IMR-90 (cell line): ENCODE results near the gene BFSP1. TPM values are rescaled to one million over a fixed set of nuclear protein-coding genes. Genes with fewer than 3 reads are reported as not detected.

Experiments used
- ATAC-seq: fragments of 200-7000 bp; cut with Tn5 transposase; 2 replicates; pipeline ENCODE4 v1.9.1; 2020; ENCODE audit warnings: low read depth, mild to moderate bottlenecking, moderate library complexity
- BruUV-seq: library from RNA; stranded (reverse); fragments of 400-500 nt; replicated peaks from 2 replicates; lab custom pipeline; 2021; lab: Mats Ljungman, UMichigan
- CTCF ChIA-PET: fragments of 300-600 bp; formaldehyde crosslinking; extraction: SDS; loops from one replicate; lab custom pipeline; 2021; ENCODE audit warnings: antibody characterized with exemption; lab: Yijun Ruan, JAX
- POLR2A ChIA-PET: fragments of 300-600 bp; sonication (Branson Sonifier 250); formaldehyde crosslinking; loops from one replicate; lab custom pipeline; 2022; ENCODE audit warnings: antibody characterized with exemption; ENCODE audit not compliant: unreplicated experiment; lab: Charles Lee
- DNase-seq: peaks from one replicate; pipeline ENCODE4 v3.0.0; 2013
- H2AFZ ChIP-seq: replicated peaks from 2 replicates; pipeline ENCODE3; 2013; ENCODE audit warnings: low read length, mild to moderate bottlenecking; ENCODE audit not compliant: poor library complexity
- H2AK5ac ChIP-seq: 2 replicates; pipeline ENCODE4 v1.6.1; 2013; ENCODE audit warnings: low read depth, low read length, inconsistent platforms
- H2AK9ac ChIP-seq: replicated peaks from 2 replicates; pipeline ENCODE3; 2013; ENCODE audit warnings: mild to moderate bottlenecking, low read depth, low read length, moderate library complexity; ENCODE audit not compliant: poor library complexity
- H2BK120ac ChIP-seq: 2 replicates; pipeline ENCODE4 v1.6.1; 2013; ENCODE audit warnings: low read depth, low read length, inconsistent platforms
- H2BK15ac ChIP-seq: 3 replicates; pipeline ENCODE4 v1.6.1; 2013; ENCODE audit warnings: low read depth, low read length, inconsistent platforms
- H2BK20ac ChIP-seq: 2 replicates; pipeline ENCODE4 v1.6.1; 2013; ENCODE audit warnings: low read depth, mild to moderate bottlenecking, inconsistent platforms, low read length, moderate library complexity
- H2BK5ac ChIP-seq: 2 replicates; pipeline ENCODE4 v1.6.1; 2013; ENCODE audit warnings: mild to moderate bottlenecking, low read depth, low read length, inconsistent platforms; ENCODE audit not compliant: poor library complexity, severe bottlenecking
- H3K14ac ChIP-seq: replicated peaks from 2 replicates; pipeline ENCODE4 v1.6.1; 2013; ENCODE audit warnings: low read depth, low read length, inconsistent platforms
- H3K18ac ChIP-seq: 2 replicates; pipeline ENCODE4 v1.6.1; 2013; ENCODE audit warnings: low read depth, low read length, control low read depth
- H3K23ac ChIP-seq: 2 replicates; pipeline ENCODE4 v1.6.1; 2013; ENCODE audit warnings: low read depth, low read length, inconsistent platforms
- H3K27ac ChIP-seq: 2 replicates; pipeline ENCODE4 v1.5.1; 2013; ENCODE audit warnings: mild to moderate bottlenecking, control low read depth, low read length; ENCODE audit not compliant: insufficient read depth
- H3K27me3 ChIP-seq: 2 replicates; pipeline ENCODE4 v1.6.1; 2013; ENCODE audit warnings: low read length; ENCODE audit not compliant: control insufficient read depth, insufficient read depth
- H3K36me3 ChIP-seq: 2 replicates; pipeline ENCODE4 v1.6.1; 2013; ENCODE audit warnings: low read length, mixed read lengths; ENCODE audit not compliant: control insufficient read depth, insufficient read depth
- H3K4ac ChIP-seq: 2 replicates; pipeline ENCODE4 v1.6.1; 2013; ENCODE audit warnings: low read depth, low read length, inconsistent platforms
- H3K4me1 ChIP-seq: 2 replicates; pipeline ENCODE4 v1.6.1; 2013; ENCODE audit warnings: low read length, mixed read lengths; ENCODE audit not compliant: control insufficient read depth, insufficient read depth
- H3K4me2 ChIP-seq: 2 replicates; pipeline ENCODE4 v1.6.1; 2013; ENCODE audit warnings: low read depth, mild to moderate bottlenecking, control low read depth, low read length, moderate library complexity
- H3K4me3 ChIP-seq: 2 replicates; pipeline ENCODE4 v1.5.1; 2013; ENCODE audit warnings: low read depth, mild to moderate bottlenecking, control low read depth, low read length, moderate library complexity; ENCODE audit not compliant: insufficient read depth
- H3K56ac ChIP-seq: 2 replicates; pipeline ENCODE4 v1.6.1; 2013; ENCODE audit warnings: low read length, inconsistent platforms; ENCODE audit not compliant: insufficient read depth; ENCODE audit errors: extremely low read depth
- H3K79me1 ChIP-seq, 2 experiments: 2 replicates each; pipeline ENCODE4 v1.6.1; 2013; ENCODE audit warnings: low read length in 2 of 2, inconsistent platforms in 1 of 2, low read depth in 1 of 2
- H3K9ac ChIP-seq: 2 replicates; pipeline ENCODE4 v1.6.1; 2013; ENCODE audit warnings: low read depth, low read length, control low read depth
- H3K9me1 ChIP-seq: 2 replicates; pipeline ENCODE4 v1.6.1; 2013; ENCODE audit warnings: low read length, inconsistent platforms; ENCODE audit not compliant: insufficient read depth
- H3K9me3 ChIP-seq: 2 replicates; pipeline ENCODE4 v1.6.1; 2013; ENCODE audit warnings: low read length; ENCODE audit not compliant: control insufficient read depth, insufficient read depth
- H4K20me1 ChIP-seq: 2 replicates; pipeline ENCODE4 v1.6.1; 2013; ENCODE audit warnings: low read length, inconsistent platforms; ENCODE audit not compliant: insufficient read depth
- H4K5ac ChIP-seq: 2 replicates; pipeline ENCODE4 v1.6.1; 2013; ENCODE audit warnings: mild to moderate bottlenecking, low read depth, low read length, control low read depth
- H4K8ac ChIP-seq, 2 experiments: 2 replicates each; pipeline ENCODE4 v1.6.1; 2013; ENCODE audit warnings: low read depth in 2 of 2, low read length in 2 of 2, control low read depth in 1 of 2, inconsistent platforms in 1 of 2
- H4K91ac ChIP-seq: 2 replicates; pipeline ENCODE4 v1.6.1; 2013; ENCODE audit warnings: low read depth, low read length, inconsistent platforms; ENCODE audit not compliant: insufficient read depth
- BHLHE40 ChIP-seq: fragments of 150-350 bp; IDR thresholded peaks from 2 replicates; pipeline ENCODE4 v1.6.1; 2016; ENCODE audit warnings: mild to moderate bottlenecking, low read depth, low read length
- CEBPB ChIP-seq: IDR thresholded peaks from 2 replicates; pipeline ENCODE4 v1.6.1; 2012; ENCODE audit warnings: low read depth, low read length, improper control_type of control experiment
- FOS ChIP-seq: fragments of 150-350 bp; IDR thresholded peaks from 2 replicates; pipeline ENCODE4 v1.6.1; 2016; ENCODE audit warnings: low read depth, low read length
- MAFK ChIP-seq: IDR thresholded peaks from 2 replicates; pipeline ENCODE4 v1.6.1; 2012; ENCODE audit warnings: low read depth, low read length, improper control_type of control experiment
- RAD21 ChIP-seq: IDR thresholded peaks from 2 replicates; pipeline ENCODE4 v1.6.1; 2012; ENCODE audit warnings: low read length, improper control_type of control experiment
- SMC3 ChIP-seq: fragments of 150-350 bp; IDR thresholded peaks from 2 replicates; pipeline ENCODE4 v1.6.1; 2016; ENCODE audit warnings: low read depth, mild to moderate bottlenecking, antibody characterized with exemption, low read length, moderate library complexity
- USF2 ChIP-seq: fragments of 150-350 bp; IDR thresholded peaks from 2 replicates; pipeline ENCODE4 v1.6.1; 2017; ENCODE audit warnings: mild to moderate bottlenecking, antibody characterized with exemption, low read length, low read depth
- WGBS, 2 experiments: methylation state at CpG; one replicate each; pipeline versions ENCODE4 v1.1.5 to v1.1.7; 2013; ENCODE audit warnings: missing lambda C conversion rate in 2 of 2; ENCODE audit not compliant: insufficient read length in 1 of 2; ENCODE audit errors: extremely low coverage in 2 of 2; 5-methylcytosine and 5-hydroxymethylcytosine counted together
- dilution Hi-C: fragments of 300-500 bp; cut with HindIII; formaldehyde crosslinking; loops from one replicate; pipeline ENCODE4 v1.14.3; 2018; ENCODE audit warnings: low sequenced_read_pairs; ENCODE audit not compliant: unreplicated experiment
- in situ Hi-C: fragments of 300-500 bp; cut with MboI; formaldehyde crosslinking; loops from 3 replicates; pipeline ENCODE4 v1.14.3; 2019; ENCODE audit warnings: low sequenced_read_pairs, inconsistent platforms, mixed read lengths
- intact Hi-C: fragments of 100-400 bp; cut with micrococcal nuclease; formaldehyde crosslinking; loops from 2 replicates; pipeline ENCODE4 v1.10.0; 2022
- polyA plus RNA-seq, 3 experiments: library from polyadenylated mRNA; depleted of rRNA; stranded (reverse); fragments of >200 nt; gene quantifications; 2 replicates each; pipeline ENCODE4 v1.2.3, GENCODE V29; 2012; ENCODE audit warnings: low replicate concordance in 1 of 3
- total RNA-seq: library from RNA; depleted of rRNA; stranded (reverse); fragments of >200 nt; gene quantifications from 2 replicates; pipeline ENCODE4 v1.2.3, GENCODE V29; 2012

The BFSP1 gene
- total and polyA plus RNA-seq, 2 of the 4 experiments (the other 2 are of a cell fraction): 1.1 to 2.0 TPM

GRCh38 chr20:17468073-17468840 is 62.9 kb downstream of the BFSP1 start:
- ATAC-seq (no peak), DNase-seq (no peak)
- Histone ChIP-seq H2AK9ac (no peak overlapping the region), H2BK120ac (no peak overlapping the region), H2AK5ac (no peak overlapping the region), H4K91ac (no peak overlapping the region), H2BK5ac (no peak overlapping the region), H3K56ac (no peak overlapping the region), H3K18ac (no peak overlapping the region), H3K27me3 (peaks cover 9% of the 10 kb centered on the region), H3K27ac (no peak overlapping the region), H3K36me3 (no peaks in the 10 kb centered on the region), H3K9ac (no peak overlapping the region), H2BK20ac (no peak overlapping the region), H3K4me3 (no peak overlapping the region), H3K4me2 (no peak overlapping the region), H2BK15ac (no peak overlapping the region), H4K5ac (no peak overlapping the region), H2AFZ (no peak overlapping the region), H3K14ac (no peak overlapping the region), H4K20me1 (no peaks in the 10 kb centered on the region), H3K9me1 (no peaks in the 10 kb centered on the region), H3K79me1 (no peaks in the 10 kb centered on the region), H3K9me3 (no peaks in the 10 kb centered on the region), H3K23ac (no peak overlapping the region), H4K8ac (no peak overlapping the region), H3K4me1 (no peaks in the 10 kb centered on the region), H3K4ac (no peak overlapping the region)
- intact Hi-C loops: no loop called here
- POLR2A ChIA-PET: no interaction called here
- no peak for TF ChIP-seq MAFK
- TF ChIP-seq FOS: no peak
- no peak for TF ChIP-seq BHLHE40
- TF ChIP-seq USF2: no peak
- TF ChIP-seq RAD21: no peak
- no peak for TF ChIP-seq CEBPB
- TF ChIP-seq SMC3: no peak
- WGBS, 2 experiments: 82% methylated on average over 2 of the region's 24 CpGs; no CpG with 5 or more reads in 1 of the 2 experiments
- BruUV-seq: no TSS peak
- CTCF ChIA-PET: no interaction called here
- in situ Hi-C loops: no loop called here
- dilution Hi-C loops: no loop called here
